GM03348 (cell line): ENCODE measurements around the gene DNM2.

Experiments used
- DNase-seq: peaks from one replicate; pipeline ENCODE4 v3.0.0; 2012; ENCODE audit warnings: low spot score

Gene DNM2

GRCh38 chr19:10780368-10780767, 62.5 kb downstream of the DNM2 start:
- no peak for DNase-seq

- no peak for DNase-seq
Observed at GRCh38 chr19:10782795-10783194, 64.9 kb downstream of the DNM2 start.

- DNase-seq: no peak
Observed at GRCh38 chr19:10784257-10784656, 66.4 kb downstream of the DNM2 start.

- DNase-seq: no peak
Observed at GRCh38 chr19:10788146-10788545, 70.3 kb downstream of the DNM2 start.

GRCh38 chr19:10789866-10790265, 72.0 kb downstream of the DNM2 start:
- DNase-seq: no peak

- DNase-seq: no peak
Observed at GRCh38 chr19:10796653-10797052, 78.8 kb downstream of the DNM2 start.

- DNase-seq: no peak
Observed at GRCh38 chr19:10797078-10797477, 79.2 kb downstream of the DNM2 start.

GRCh38 chr19:10797541-10798256, 79.8 kb downstream of the DNM2 start:
- no peak for DNase-seq

- no peak for DNase-seq
Observed at GRCh38 chr19:10800488-10800887, 82.6 kb downstream of the DNM2 start.

- DNase-seq: no peak
Observed at GRCh38 chr19:10802479-10802878, 84.6 kb downstream of the DNM2 start.

GRCh38 chr19:10803252-10803651, 85.4 kb downstream of the DNM2 start:
- no peak for DNase-seq

- no peak for DNase-seq
Observed at GRCh38 chr19:10805065-10805757, 87.3 kb downstream of the DNM2 start.

- DNase-seq: no peak
Observed at GRCh38 chr19:10805758-10806247, 87.9 kb downstream of the DNM2 start.

- no peak for DNase-seq
Observed at GRCh38 chr19:10808937-10809649, 91.2 kb downstream of the DNM2 start.

GRCh38 chr19:10809651-10810285, 91.9 kb downstream of the DNM2 start:
- no peak for DNase-seq

- DNase-seq: no peak
Observed at GRCh38 chr19:10811391-10812111, 93.7 kb downstream of the DNM2 start.

- no peak for DNase-seq
Observed at GRCh38 chr19:10812196-10812595, 94.3 kb downstream of the DNM2 start.

- peak; percentile 94 for DNase-seq
Observed at GRCh38 chr19:10812902-10813404, 95.1 kb downstream of the DNM2 start.

GRCh38 chr19:10815007-10815536, 97.2 kb downstream of the DNM2 start:
- no peak for DNase-seq

- peak; percentile 81 for DNase-seq
Observed at GRCh38 chr19:10815969-10816644, 98.2 kb downstream of the DNM2 start.

- no peak for DNase-seq
Observed at GRCh38 chr19:10816691-10817090, 98.8 kb downstream of the DNM2 start.
